GM10847 (cell line): ENCODE data around the gene WFDC2.

Source experiments
- POLR2A ChIP-seq: IDR thresholded peaks from 2 replicates; pipeline ENCODE4 v1.6.1; 2011; ENCODE audit not compliant: insufficient read length; ENCODE audit errors: extremely low read depth

The WFDC2 gene

GRCh38 chr20:45469336-45470261 lies at the start of gene WFDC2:
WFDC2 (plus strand) TSS chr20:45469753; CDS start chr20:45469782, 29 bp downstream.
- no peak for TF ChIP-seq POLR2A

- TF ChIP-seq POLR2A = no peak
Measured at GRCh38 chr20:45420125-45420524, 49.4 kb upstream of the WFDC2 start.

GRCh38 chr20:45423700-45424099 lies 45.9 kb upstream of the WFDC2 start:
- no peak for TF ChIP-seq POLR2A

- TF ChIP-seq POLR2A = no peak
Measured at GRCh38 chr20:45425561-45425960, 44.0 kb upstream of the WFDC2 start.

GRCh38 chr20:45426320-45427016 lies 43.1 kb upstream of the WFDC2 start:
- no peak for TF ChIP-seq POLR2A

GRCh38 chr20:45427236-45428149 lies 42.1 kb upstream of the WFDC2 start:
- TF ChIP-seq POLR2A = no peak

GRCh38 chr20:45429618-45430017 lies 39.9 kb upstream of the WFDC2 start:
- no peak for TF ChIP-seq POLR2A

- TF ChIP-seq POLR2A = no peak
Measured at GRCh38 chr20:45432294-45432693, 37.3 kb upstream of the WFDC2 start.

- no peak for TF ChIP-seq POLR2A
Measured at GRCh38 chr20:45433316-45433715, 36.2 kb upstream of the WFDC2 start.

- TF ChIP-seq POLR2A = no peak
Measured at GRCh38 chr20:45433976-45434375, 35.6 kb upstream of the WFDC2 start.

GRCh38 chr20:45436732-45437485 lies 32.6 kb upstream of the WFDC2 start:
- no peak for TF ChIP-seq POLR2A

GRCh38 chr20:45440424-45440823 lies 29.1 kb upstream of the WFDC2 start:
- TF ChIP-seq POLR2A = no peak

- TF ChIP-seq POLR2A = no peak
Measured at GRCh38 chr20:45440891-45441685, 28.5 kb upstream of the WFDC2 start.

- no peak for TF ChIP-seq POLR2A
Measured at GRCh38 chr20:45441746-45442145, 27.8 kb upstream of the WFDC2 start.
